Activated T-helper 17 cell treated with anti-CD3 and anti-CD28 coated beads, Interleukin-2, amount 50 U/mL, for 72 hours (primary cell): Measurements from ENCODE around the gene XXYLT1. TPM values are rescaled to one million over a fixed set of nuclear protein-coding genes. Genes with fewer than 3 reads are reported as not detected.
"Not testable (repeated sequence)": the region's sequence is repeated elsewhere in the genome, so short reads cannot be mapped to it uniquely, and the experiment has no call there.

Experiments used
- ATAC-seq: fragments of 150-1000 bp; cut with Tn5 transposase; replicated peaks from 2 replicates; pipeline ENCODE4 v1.10.0; 2021; ENCODE audit warnings: mild to moderate bottlenecking, moderate library complexity
- H3K27ac Mint-ChIP-seq: one replicate; pipeline ENCODE4 v1.8.0; 2022; ENCODE audit warnings: mixed read lengths
- H3K27me3 Mint-ChIP-seq: one replicate; pipeline ENCODE4 v1.8.0; 2022; ENCODE audit warnings: mixed read lengths
- H3K36me3 Mint-ChIP-seq: one replicate; pipeline ENCODE4 v1.8.0; 2022; ENCODE audit warnings: low read depth, mild to moderate bottlenecking, mixed read lengths
- H3K4me1 Mint-ChIP-seq: one replicate; pipeline ENCODE4 v1.8.0; 2022; ENCODE audit warnings: mixed read lengths
- H3K4me3 Mint-ChIP-seq: one replicate; pipeline ENCODE4 v1.8.0; 2022; ENCODE audit warnings: mild to moderate bottlenecking, mixed read lengths
- H3K9me3 Mint-ChIP-seq: one replicate; pipeline ENCODE4 v1.8.0; 2022; ENCODE audit warnings: mixed read lengths
- total RNA-seq, 2 donors: library from RNA; stranded (reverse); gene quantifications; one replicate each; pipeline ENCODE4 v1.2.3, GENCODE V29; 2022

XXYLT1 gene
- total RNA-seq, 2 donors from 2014 or later, result 7.0 to 7.4 TPM

- peaks cover 14% of the 10 kb centered on the region for H3K27me3 Mint-ChIP-seq
- H3K27ac Mint-ChIP-seq, result no peak overlapping the region
- no peak overlapping the region for H3K4me3 Mint-ChIP-seq
- H3K9me3 Mint-ChIP-seq, result no peaks in the 10 kb centered on the region
- ATAC-seq, result no peak
- no peaks in the 10 kb centered on the region for H3K36me3 Mint-ChIP-seq
- H3K4me1 Mint-ChIP-seq, result no peaks in the 10 kb centered on the region
These were observed 228.9 kb downstream of the XXYLT1 start for GRCh38 chr3:195041871-195042742.

- Mint-ChIP-seq H3K27me3 (peaks cover 14% of the 10 kb centered on the region), H3K4me3 (no peak overlapping the region), H3K4me1 (no peaks in the 10 kb centered on the region), H3K27ac (no peak overlapping the region), H3K9me3 (no peaks in the 10 kb centered on the region), H3K36me3 (no peaks in the 10 kb centered on the region)
- no peak for ATAC-seq
These were observed 230.0 kb downstream of the XXYLT1 start for GRCh38 chr3:195040773-195041520.

- Mint-ChIP-seq H3K36me3 (no peaks in the 10 kb centered on the region), H3K27me3 (peaks cover 14% of the 10 kb centered on the region), H3K9me3 (no peaks in the 10 kb centered on the region), H3K27ac (no peak overlapping the region), H3K4me3 (no peak overlapping the region), H3K4me1 (no peaks in the 10 kb centered on the region)
- ATAC-seq, result no peak
These were observed 230.9 kb downstream of the XXYLT1 start for GRCh38 chr3:195040094-195040493.

GRCh38 chr3:195039180-195039843, 231.6 kb downstream of the XXYLT1 start:
- Mint-ChIP-seq H3K27me3 (peaks cover 15% of the 10 kb centered on the region), H3K4me1 (no peaks in the 10 kb centered on the region), H3K27ac (no peak overlapping the region), H3K9me3 (no peaks in the 10 kb centered on the region), H3K4me3 (no peak overlapping the region), H3K36me3 (no peaks in the 10 kb centered on the region)
- ATAC-seq, result no peak

- no peaks in the 10 kb centered on the region for H3K4me1 Mint-ChIP-seq
- H3K27ac Mint-ChIP-seq, result no peak overlapping the region
- ATAC-seq, result no peak
- no peak overlapping the region for H3K4me3 Mint-ChIP-seq
- H3K27me3 Mint-ChIP-seq, result peaks cover 17% of the 10 kb centered on the region
- H3K36me3 Mint-ChIP-seq, result no peaks in the 10 kb centered on the region
- H3K9me3 Mint-ChIP-seq, result no peaks in the 10 kb centered on the region
These were observed 232.8 kb downstream of the XXYLT1 start for GRCh38 chr3:195038161-195038560.

GRCh38 chr3:195037586-195037985, 233.4 kb downstream of the XXYLT1 start:
- ATAC-seq, H3K4me3 Mint-ChIP-seq, H3K36me3 Mint-ChIP-seq, H3K9me3 Mint-ChIP-seq, H3K27ac Mint-ChIP-seq, H3K4me1 Mint-ChIP-seq: not testable (repeated sequence)
- H3K27me3 Mint-ChIP-seq, result peaks cover 17% of the 10 kb centered on the region

- no peaks in the 10 kb centered on the region for H3K9me3 Mint-ChIP-seq
- peaks cover 17% of the 10 kb centered on the region for H3K27me3 Mint-ChIP-seq
- H3K4me3 Mint-ChIP-seq, result no peak overlapping the region
- no peak overlapping the region for H3K27ac Mint-ChIP-seq
- no peak for ATAC-seq
- no peaks in the 10 kb centered on the region for H3K36me3 Mint-ChIP-seq
- no peaks in the 10 kb centered on the region for H3K4me1 Mint-ChIP-seq
These were observed 234.0 kb downstream of the XXYLT1 start for GRCh38 chr3:195036974-195037373.

- Mint-ChIP-seq H3K4me3 (no peak overlapping the region), H3K36me3 (no peaks in the 10 kb centered on the region), H3K4me1 (no peaks in the 10 kb centered on the region), H3K27ac (no peak overlapping the region), H3K9me3 (no peaks in the 10 kb centered on the region), H3K27me3 (peaks cover 17% of the 10 kb centered on the region)
- no peak for ATAC-seq
These were observed 234.4 kb downstream of the XXYLT1 start for GRCh38 chr3:195036574-195036973.

GRCh38 chr3:195036203-195036505, 234.8 kb downstream of the XXYLT1 start:
- Mint-ChIP-seq H3K27me3 (peaks cover 17% of the 10 kb centered on the region), H3K27ac (no peak overlapping the region), H3K9me3 (no peaks in the 10 kb centered on the region), H3K4me3 (no peak overlapping the region), H3K36me3 (no peaks in the 10 kb centered on the region), H3K4me1 (no peaks in the 10 kb centered on the region)
- no peak for ATAC-seq

GRCh38 chr3:195035345-195036202, 235.4 kb downstream of the XXYLT1 start:
- H3K36me3 Mint-ChIP-seq, result no peaks in the 10 kb centered on the region
- peaks cover 17% of the 10 kb centered on the region for H3K27me3 Mint-ChIP-seq
- no peaks in the 10 kb centered on the region for H3K9me3 Mint-ChIP-seq
- no peak overlapping the region for H3K27ac Mint-ChIP-seq
- H3K4me1 Mint-ChIP-seq, result no peaks in the 10 kb centered on the region
- no peak overlapping the region for H3K4me3 Mint-ChIP-seq
- ATAC-seq, result no peak

- Mint-ChIP-seq H3K4me1 (no peaks in the 10 kb centered on the region), H3K27me3 (peaks cover 18% of the 10 kb centered on the region), H3K27ac (no peak overlapping the region), H3K4me3 (no peak overlapping the region), H3K36me3 (no peaks in the 10 kb centered on the region), H3K9me3 (no peaks in the 10 kb centered on the region)
- ATAC-seq, result no peak
These were observed 236.4 kb downstream of the XXYLT1 start for GRCh38 chr3:195034541-195034940.

- no peaks in the 10 kb centered on the region for H3K4me1 Mint-ChIP-seq
- H3K9me3 Mint-ChIP-seq, result no peaks in the 10 kb centered on the region
- H3K4me3 Mint-ChIP-seq, result no peak overlapping the region
- ATAC-seq, result no peak
- peaks cover 18% of the 10 kb centered on the region for H3K27me3 Mint-ChIP-seq
- no peaks in the 10 kb centered on the region for H3K36me3 Mint-ChIP-seq
- no peak overlapping the region for H3K27ac Mint-ChIP-seq
These were observed 236.9 kb downstream of the XXYLT1 start for GRCh38 chr3:195034101-195034500.

- no peaks in the 10 kb centered on the region for H3K36me3 Mint-ChIP-seq
- peaks cover 16% of the 10 kb centered on the region for H3K27me3 Mint-ChIP-seq
- H3K4me1 Mint-ChIP-seq, result no peaks in the 10 kb centered on the region
- no peak for ATAC-seq
- H3K4me3 Mint-ChIP-seq, result no peak overlapping the region
- H3K9me3 Mint-ChIP-seq, result no peaks in the 10 kb centered on the region
- H3K27ac Mint-ChIP-seq, result no peak overlapping the region
These were observed 237.3 kb downstream of the XXYLT1 start for GRCh38 chr3:195033531-195034091.

GRCh38 chr3:195032955-195033354, 238.0 kb downstream of the XXYLT1 start:
- H3K9me3 Mint-ChIP-seq, result no peaks in the 10 kb centered on the region
- H3K4me1 Mint-ChIP-seq, result no peaks in the 10 kb centered on the region
- H3K27me3 Mint-ChIP-seq, result peaks cover 9% of the 10 kb centered on the region
- ATAC-seq, result no peak
- no peak overlapping the region for H3K27ac Mint-ChIP-seq
- H3K36me3 Mint-ChIP-seq, result no peaks in the 10 kb centered on the region
- H3K4me3 Mint-ChIP-seq, result no peak overlapping the region
